Tibial nerve (tissue), 3 donors: ENCODE measurements around the gene HPS4.

Experiments used
- CTCF ChIP-seq, 5 experiments: fragments of 200-600 bp in 3 of 5; fragments of 450-650 bp in 2 of 5; sonication (generic) in 3 of 5; IDR thresholded peaks; one replicate each; pipeline ENCODE4 v1.5.1; 2016 to 2019; ENCODE audit warnings: antibody characterized with exemption in 5 of 5, mild to moderate bottlenecking in 3 of 5, moderate library complexity in 2 of 5
- POLR2A ChIP-seq, 2 donors: fragments of 450-650 bp; IDR thresholded peaks; one replicate each; pipeline ENCODE4 v1.6.1; 2017; ENCODE audit warnings: antibody characterized with exemption in 2 of 2, mild to moderate bottlenecking in 2 of 2, moderate library complexity in 2 of 2

GRCh38 chr22:26437694-26438392, 45.7 kb downstream of the HPS4 start:
- no peak for TF ChIP-seq CTCF (IDR thresholded peaks at IDR 0.05)
- TF ChIP-seq POLR2A (IDR thresholded peaks at IDR 0.05), result no peak
